ENCODE measurements around the gene GSC. TPM values are rescaled to one million over a fixed set of nuclear protein-coding genes. Genes with fewer than 3 reads are reported as not detected.

GSC gene
- total RNA-seq, 1 donor from 2014 or later: 1.1 TPM

GRCh38 chr14:94771906-94772490 is 2.1 kb upstream of the GSC start:
- Mint-ChIP-seq H3K27ac (no peak overlapping the region), H3K4me1 (peaks cover 48% of the 10 kb centered on the region), H3K36me3 (no peaks in the 10 kb centered on the region), H3K27me3 (ENCODE audit: insufficient read depth, low read depth) (peaks cover 88% of the 10 kb centered on the region), H3K9me3 (no peaks in the 10 kb centered on the region), H3K4me3 (peak overlapping the region; percentile 46)
- Histone ChIP-seq H3K4me1 (peaks cover 77% of the 10 kb centered on the region), H3K9me3 (ENCODE audit: low read depth) (no peaks in the 10 kb centered on the region), H3F3A (ENCODE audit: low read depth) (peaks cover 88% of the 10 kb centered on the region), H3K27ac (no peak overlapping the region), H3K79me2 (ENCODE audit: low read depth) (no peaks in the 10 kb centered on the region), H3K4me2 (peak overlapping the region; percentile 90), H3K36me3 (no peaks in the 10 kb centered on the region), H3K4me3 (peak overlapping the region; percentile 56), H2AFZ (replicated peaks) (no peak overlapping the region), H3K27me3 (peaks cover 100% of the 10 kb centered on the region), H4K20me1 (ENCODE audit: low read depth) (peaks cover 75% of the 10 kb centered on the region), H3K9ac (no peak overlapping the region)
- peak; percentile 56 for DNase-seq (ENCODE audit: low spot score)
- TF ChIP-seq EZH2 (IDR thresholded peaks at IDR 0.05) (no peak), EZH2phosphoT487 (IDR thresholded peaks at IDR 0.05) (no peak)
- TF ChIP-seq, protein P1, sequence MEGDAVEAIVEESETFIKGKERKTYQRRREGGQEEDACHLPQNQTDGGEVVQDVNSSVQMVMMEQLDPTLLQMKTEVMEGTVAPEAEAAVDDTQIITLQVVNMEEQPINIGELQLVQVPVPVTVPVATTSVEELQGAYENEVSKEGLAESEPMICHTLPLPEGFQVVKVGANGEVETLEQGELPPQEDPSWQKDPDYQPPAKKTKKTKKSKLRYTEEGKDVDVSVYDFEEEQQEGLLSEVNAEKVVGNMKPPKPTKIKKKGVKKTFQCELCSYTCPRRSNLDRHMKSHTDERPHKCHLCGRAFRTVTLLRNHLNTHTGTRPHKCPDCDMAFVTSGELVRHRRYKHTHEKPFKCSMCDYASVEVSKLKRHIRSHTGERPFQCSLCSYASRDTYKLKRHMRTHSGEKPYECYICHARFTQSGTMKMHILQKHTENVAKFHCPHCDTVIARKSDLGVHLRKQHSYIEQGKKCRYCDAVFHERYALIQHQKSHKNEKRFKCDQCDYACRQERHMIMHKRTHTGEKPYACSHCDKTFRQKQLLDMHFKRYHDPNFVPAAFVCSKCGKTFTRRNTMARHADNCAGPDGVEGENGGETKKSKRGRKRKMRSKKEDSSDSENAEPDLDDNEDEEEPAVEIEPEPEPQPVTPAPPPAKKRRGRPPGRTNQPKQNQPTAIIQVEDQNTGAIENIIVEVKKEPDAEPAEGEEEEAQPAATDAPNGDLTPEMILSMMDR (IDR thresholded peaks at IDR 0.05): no peak

DNA sequence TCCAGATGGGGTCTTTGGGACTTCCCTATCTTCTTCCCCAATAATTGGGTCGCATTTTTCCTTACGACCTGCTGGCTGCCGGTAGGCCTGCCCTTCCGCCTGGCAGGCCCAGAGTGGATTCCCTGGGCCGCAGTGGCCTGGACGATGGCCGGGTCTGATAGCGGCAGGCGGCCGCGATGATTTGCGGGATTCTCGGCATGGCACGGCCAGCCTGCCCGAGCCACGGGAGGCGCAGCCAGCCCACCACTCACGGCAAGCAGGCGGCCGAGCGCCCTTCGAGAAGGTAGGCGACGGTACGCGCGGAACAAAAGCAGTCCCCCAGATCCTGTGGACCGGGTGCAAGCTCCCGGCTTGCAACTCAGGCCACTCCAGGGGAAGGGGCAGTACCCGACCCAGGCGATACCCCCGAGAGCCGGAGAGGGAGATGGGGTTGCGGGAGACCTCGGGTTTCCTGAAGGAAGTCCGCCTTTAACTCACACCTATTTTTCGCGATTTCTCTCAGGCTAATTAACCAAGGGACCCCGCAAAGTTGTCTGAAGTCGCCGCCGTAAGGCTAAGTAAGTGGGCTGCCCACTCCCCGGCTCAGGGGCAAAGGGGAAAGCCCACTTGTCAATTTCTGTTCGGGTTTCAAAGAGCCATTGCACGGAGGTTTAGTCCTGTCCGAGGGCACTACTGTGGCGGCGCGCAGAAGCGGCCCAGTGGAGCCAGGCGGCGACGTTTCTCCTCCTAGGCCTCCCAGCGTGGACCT is 1.4 kb upstream of the GSC start:
- H3K27me3 ChIP-seq: peaks cover 100% of the 10 kb centered on the region
- H2AFZ ChIP-seq (replicated peaks): no peak overlapping the region
- peaks cover 76% of the 10 kb centered on the region for H4K20me1 ChIP-seq (ENCODE audit: low read depth)
- peaks cover 52% of the 10 kb centered on the region for H3K4me1 Mint-ChIP-seq
- no peak overlapping the region for H3K27ac ChIP-seq
- H3K9me3 ChIP-seq (ENCODE audit: low read depth): no peaks in the 10 kb centered on the region
- peaks cover 95% of the 10 kb centered on the region for H3F3A ChIP-seq (ENCODE audit: low read depth)
- peak overlapping the region; percentile 90 for H3K4me2 ChIP-seq
- DNase-seq (ENCODE audit: low spot score): peak; percentile 77
- peak overlapping the region; percentile 56 for H3K4me3 ChIP-seq
- H3K36me3 Mint-ChIP-seq: no peaks in the 10 kb centered on the region
- H3K9ac ChIP-seq: no peak overlapping the region
- peaks cover 88% of the 10 kb centered on the region for H3K27me3 Mint-ChIP-seq (ENCODE audit: insufficient read depth, low read depth)
- no peaks in the 10 kb centered on the region for H3K9me3 Mint-ChIP-seq
- H3K4me3 Mint-ChIP-seq: peak overlapping the region; percentile 57
- TF ChIP-seq EZH2phosphoT487 (IDR thresholded peaks at IDR 0.05) (peak; percentile 83), EZH2 (IDR thresholded peaks at IDR 0.05) (peak; percentile 93)
- TF ChIP-seq, protein P1 (IDR thresholded peaks at IDR 0.05): no peak
- no peaks in the 10 kb centered on the region for H3K36me3 ChIP-seq
- H3K79me2 ChIP-seq (ENCODE audit: low read depth): no peaks in the 10 kb centered on the region
- peaks cover 84% of the 10 kb centered on the region for H3K4me1 ChIP-seq
- no peak overlapping the region for H3K27ac Mint-ChIP-seq

GRCh38 chr14:94770815-94771157 is 873 bp upstream of the GSC start:
- Histone ChIP-seq H3K27ac (no peak overlapping the region), H3K4me2 (peak overlapping the region; percentile 90), H3K9ac (no peak overlapping the region), H3K9me3 (ENCODE audit: low read depth) (no peaks in the 10 kb centered on the region), H3F3A (ENCODE audit: low read depth) (peaks cover 97% of the 10 kb centered on the region), H3K79me2 (ENCODE audit: low read depth) (no peaks in the 10 kb centered on the region), H3K36me3 (no peaks in the 10 kb centered on the region), H4K20me1 (ENCODE audit: low read depth) (peaks cover 78% of the 10 kb centered on the region), H3K4me3 (peak overlapping the region; percentile 56), H2AFZ (replicated peaks) (no peak overlapping the region), H3K4me1 (peaks cover 82% of the 10 kb centered on the region), H3K27me3 (peaks cover 100% of the 10 kb centered on the region)
- Mint-ChIP-seq H3K4me1 (peaks cover 52% of the 10 kb centered on the region), H3K4me3 (peak overlapping the region; percentile 81), H3K27ac (no peak overlapping the region), H3K27me3 (ENCODE audit: insufficient read depth, low read depth) (peaks cover 86% of the 10 kb centered on the region), H3K9me3 (no peaks in the 10 kb centered on the region), H3K36me3 (no peaks in the 10 kb centered on the region)
- TF ChIP-seq, protein P1 (IDR thresholded peaks at IDR 0.05): no peak
- no peak for TF ChIP-seq EZH2 (IDR thresholded peaks at IDR 0.05)
- TF ChIP-seq EZH2phosphoT487 (IDR thresholded peaks at IDR 0.05): no peak
- DNase-seq (ENCODE audit: low spot score): peak; percentile 62

Measured in neural progenitor cell (in vitro differentiated cells).